ENCODE results near the gene SYT7.

DNA sequence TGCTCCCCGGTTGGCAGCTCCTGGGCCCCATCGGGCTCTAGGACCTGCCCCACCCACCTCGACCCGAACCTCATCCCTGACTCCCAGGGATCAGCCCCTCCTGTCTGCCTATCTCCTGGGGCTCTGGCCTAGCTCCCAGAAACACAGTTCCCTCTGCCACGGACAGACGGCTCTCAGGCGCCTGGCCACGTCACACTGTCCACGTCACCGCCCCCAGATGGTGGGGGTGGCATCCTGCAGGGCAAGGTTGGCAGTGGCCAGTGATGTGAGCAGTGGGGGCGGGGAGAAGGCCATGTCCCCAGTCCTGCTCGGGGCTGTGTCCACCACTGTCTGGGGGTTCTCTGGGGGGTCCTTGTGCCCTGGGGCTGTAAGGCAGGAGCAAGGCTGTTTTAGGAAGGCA is 29.2 kb downstream of the SYT7 start:
- TF ChIP-seq TAF1 (IDR thresholded peaks at IDR 0.05; ENCODE audit: borderline replicate concordance, low read depth, low read length) (no peak), POLR2AphosphoS5 (IDR thresholded peaks at IDR 0.05; ENCODE audit: low read depth, low read length) (no peak), POLR2A (IDR thresholded peaks at IDR 0.05; ENCODE audit: low read depth, low read length) (no peak)

Measured in GM12892 (cell line).